NT2/D1 (cell line): Measurements from ENCODE around the gene BMPER.

Experiments
- SUZ12 ChIP-seq: IDR thresholded peaks from 2 replicates; pipeline ENCODE4 v1.6.1; 2011; ENCODE audit not compliant: insufficient read length, insufficient read depth; ENCODE audit errors: extremely low read depth
- YY1 ChIP-seq: IDR thresholded peaks from 2 replicates; pipeline ENCODE4 v1.6.1; 2011; ENCODE audit not compliant: insufficient read length, insufficient read depth
- ZNF274 ChIP-seq: IDR thresholded peaks from 2 replicates; pipeline ENCODE4 v1.6.1; 2011; ENCODE audit warnings: mild to moderate bottlenecking, low read depth, low read length

DNA sequence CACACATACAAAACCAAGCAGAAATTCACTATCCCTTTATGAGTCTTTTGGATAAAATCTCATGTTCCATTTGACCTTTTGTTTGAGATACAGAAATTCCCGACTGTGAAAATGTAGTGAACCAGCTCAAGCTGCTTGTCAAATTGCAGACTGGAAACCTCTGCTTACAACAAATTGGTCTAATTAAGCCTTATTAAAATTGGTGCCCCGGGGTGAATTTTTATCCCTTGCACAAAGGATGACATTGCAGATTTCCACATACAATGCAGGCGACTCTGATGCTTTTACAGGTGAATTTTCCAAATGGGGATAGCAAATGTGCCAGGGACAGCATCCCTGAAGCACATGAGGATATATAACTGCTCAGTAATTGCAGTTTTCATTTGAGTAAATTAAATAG, 257.3 kb downstream of the BMPER start:
- TF ChIP-seq ZNF274: no peak
- TF ChIP-seq YY1: no peak
- TF ChIP-seq SUZ12: no peak
